C1 segment of cervical spinal cord (tissue), 14 donors: ENCODE measurements around the gene OR2A12.
"Not testable (repeated sequence)": the region's sequence is repeated elsewhere in the genome, so short reads cannot be mapped to it uniquely, and the experiment has no call there.

Source experiments
- DNase-seq, 14 donors: peaks; one replicate each; lab custom pipeline; 2025; lab: John Stamatoyannopoulos, UW

Gene OR2A12

DNA sequence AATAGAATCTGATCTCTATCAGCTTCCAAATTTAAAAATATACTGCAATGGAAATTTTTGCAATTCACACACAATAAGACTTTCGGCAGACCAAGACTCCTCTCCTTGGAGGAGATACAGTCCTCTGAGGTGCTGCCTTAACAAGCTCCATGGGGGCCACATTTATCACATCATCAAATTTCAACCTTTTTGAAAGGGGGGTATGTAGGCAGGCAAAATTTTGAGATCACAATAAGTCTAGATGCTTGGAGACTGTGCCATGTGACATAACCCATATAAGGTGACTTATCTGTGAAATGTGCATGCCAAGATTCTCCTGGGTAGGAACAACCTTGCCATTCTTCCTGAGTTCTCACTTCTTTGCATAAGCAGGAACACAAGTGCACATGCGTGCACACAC, at the start of gene OR2A12:
TSS of gene OR2A12 (plus strand) at position 301 of the 400 bp plus-strand sequence. CDS start 8,830 bp downstream, outside the sequence.
- no peak for DNase-seq

GRCh38 chr7:144036302-144036885, 49.7 kb upstream of the OR2A12 start:
- DNase-seq, result no peak

DNA sequence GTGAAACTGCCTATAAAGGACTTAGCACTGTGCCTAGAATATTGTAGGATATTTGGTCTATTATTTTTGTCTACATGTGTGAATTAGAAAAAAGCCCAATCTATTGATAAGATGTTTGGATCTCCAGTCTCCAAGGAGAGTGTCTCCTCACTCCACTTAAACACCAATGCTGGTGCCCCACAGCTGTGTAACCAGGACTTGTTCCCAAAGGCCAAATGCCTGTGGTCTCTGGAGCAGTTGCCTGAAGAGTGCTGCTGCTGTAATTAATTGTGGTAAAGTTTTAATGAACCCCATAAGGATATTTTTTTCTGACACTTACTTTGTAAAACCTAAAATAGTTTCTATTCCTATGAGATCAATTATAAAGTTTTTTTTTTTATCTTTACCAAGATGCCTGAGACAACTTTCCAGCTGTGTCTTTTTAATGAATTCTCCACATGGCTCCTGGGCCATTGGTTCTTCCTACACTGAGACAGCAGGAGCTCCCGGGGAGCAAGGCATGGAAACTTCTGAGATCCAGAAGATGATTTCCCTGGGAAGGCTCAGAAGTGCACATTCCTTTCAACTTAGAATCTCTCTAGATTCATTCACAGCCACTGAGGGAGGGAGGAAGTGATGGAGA, 48.6 kb upstream of the OR2A12 start:
- DNase-seq, result no peak

DNA sequence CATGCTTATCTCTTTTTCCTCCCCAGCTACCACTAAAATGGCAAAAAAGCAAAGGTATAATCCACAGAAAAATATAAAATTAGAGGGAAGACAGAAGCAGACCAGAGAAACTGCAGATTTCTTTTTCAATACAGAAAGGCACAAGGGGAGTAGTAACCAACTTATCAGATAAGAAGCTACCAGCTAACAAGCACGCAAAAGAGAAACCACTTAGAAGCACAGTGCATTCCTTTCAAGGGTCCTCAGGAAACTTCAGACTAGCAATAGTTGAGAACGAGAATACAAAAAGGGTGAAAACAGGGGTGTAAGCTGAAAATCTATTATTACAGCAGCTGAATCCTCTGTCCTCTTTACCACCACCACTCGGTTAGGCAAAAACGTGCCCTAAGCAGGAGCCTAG, 47.2 kb upstream of the OR2A12 start:
- DNase-seq, result no peak

DNA sequence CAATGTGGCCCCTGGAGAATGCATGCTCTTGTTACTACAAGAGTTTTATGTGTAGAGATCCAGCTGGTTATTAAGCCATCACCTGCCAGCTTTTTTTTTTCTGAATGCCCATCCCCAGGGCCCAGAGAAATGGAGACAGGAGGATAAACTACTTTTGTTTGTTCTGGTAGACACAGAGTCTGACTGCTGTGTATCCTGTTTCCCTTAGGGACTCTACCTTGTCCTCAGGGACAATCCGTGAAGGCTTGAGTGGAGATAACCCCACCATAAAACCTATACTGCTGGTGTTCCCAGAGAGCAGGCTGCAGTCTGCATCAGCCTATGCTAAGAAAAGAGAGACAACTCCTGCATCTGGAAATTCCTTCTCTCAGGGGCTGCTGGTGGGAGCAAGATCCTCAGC, 37.4 kb upstream of the OR2A12 start, which contains the start of gene OR2A5:
TSS of gene OR2A5 (plus strand) at position 301 of the 400 bp plus-strand sequence. CDS start 1,454 bp downstream, outside the sequence.
- no peak for DNase-seq

DNA sequence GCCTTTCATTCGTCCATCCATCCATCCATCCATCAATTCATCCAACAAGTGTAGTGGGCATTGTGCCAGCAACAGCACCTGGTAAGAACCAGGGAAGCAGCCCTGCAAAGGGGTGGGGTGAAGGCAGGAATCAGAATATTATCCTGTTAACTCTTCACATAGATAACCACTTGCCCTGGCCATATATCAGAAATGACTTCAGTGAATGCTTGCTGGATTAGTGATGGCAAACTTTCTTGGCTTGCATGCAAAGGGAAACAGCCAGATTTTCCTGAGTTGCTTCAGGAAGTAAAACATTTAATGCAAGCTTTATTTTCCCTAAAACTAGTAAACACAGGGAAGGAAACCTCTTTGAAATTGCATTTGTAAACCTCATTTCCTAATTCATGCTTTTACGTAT, 36.6 kb upstream of the OR2A12 start:
- DNase-seq, result no peak

DNA sequence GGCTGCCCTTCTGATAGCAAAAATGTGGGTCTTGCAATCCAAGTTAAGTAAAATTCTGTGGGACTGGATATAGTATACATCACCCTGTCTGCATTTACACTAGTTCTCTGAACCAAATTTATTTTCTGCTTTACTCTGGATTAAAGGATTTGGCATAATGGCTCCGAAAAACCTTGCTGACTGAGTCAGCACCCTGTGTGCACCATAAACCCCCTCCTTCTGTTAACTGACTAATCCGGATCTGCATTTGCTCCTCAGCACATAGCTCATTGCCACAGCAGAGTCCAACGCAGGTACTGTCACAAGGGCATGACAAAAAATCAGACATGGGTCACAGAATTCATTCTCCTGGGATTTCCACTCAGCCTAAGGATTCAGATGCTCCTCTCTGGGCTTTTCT, 36.0 kb upstream of the OR2A12 start:
- DNase-seq, result no peak

DNA sequence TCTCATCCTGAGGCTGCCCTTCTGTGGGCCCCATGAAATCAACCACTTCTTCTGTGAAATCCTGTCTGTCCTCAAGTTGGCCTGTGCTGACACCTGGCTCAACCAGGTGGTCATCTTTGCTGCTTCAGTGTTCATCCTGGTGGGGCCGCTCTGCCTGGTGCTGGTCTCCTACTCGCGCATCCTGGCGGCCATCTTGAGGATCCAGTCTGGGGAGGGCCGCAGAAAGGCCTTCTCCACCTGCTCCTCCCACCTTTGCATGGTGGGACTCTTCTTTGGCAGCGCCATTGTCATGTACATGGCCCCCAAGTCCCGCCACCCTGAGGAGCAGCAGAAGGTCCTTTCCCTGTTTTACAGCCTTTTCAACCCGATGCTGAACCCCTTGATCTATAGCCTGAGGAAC, 35.2 kb upstream of the OR2A12 start:
- not testable (repeated sequence) for DNase-seq

GRCh38 chr7:144057954-144058353, 28.1 kb upstream of the OR2A12 start:
- no peak for DNase-seq

- DNase-seq, result no peak
These were observed 22.4 kb upstream of the OR2A12 start for GRCh38 chr7:144063710-144064109.

DNA sequence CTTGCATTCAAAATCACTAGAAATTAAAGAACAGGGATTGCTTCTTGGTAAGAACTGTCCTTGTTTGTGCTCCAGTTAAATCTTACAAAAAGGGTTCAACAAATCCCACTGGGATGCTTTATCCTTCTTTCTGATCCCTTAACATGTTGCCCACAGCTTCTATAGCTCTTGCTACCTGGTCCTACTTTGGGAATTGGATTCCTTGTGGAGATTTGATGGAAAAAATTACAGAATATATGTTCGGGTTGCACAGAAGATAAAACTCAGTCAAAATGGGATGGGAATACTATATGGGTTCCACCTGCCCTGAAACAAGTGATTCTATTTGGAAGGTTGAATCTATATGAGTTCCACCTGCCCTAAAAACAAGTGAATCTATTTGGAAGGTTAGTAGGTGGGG, 16.6 kb upstream of the OR2A12 start, which contains the start of gene OR2A25:
TSS of gene OR2A25 (plus strand) at position 301 of the 400 bp plus-strand sequence. CDS start 4,409 bp downstream, outside the sequence.
- no peak for DNase-seq

- no peak for DNase-seq
These were observed 16.1 kb upstream of the OR2A12 start for GRCh38 chr7:144069953-144070352.

DNA sequence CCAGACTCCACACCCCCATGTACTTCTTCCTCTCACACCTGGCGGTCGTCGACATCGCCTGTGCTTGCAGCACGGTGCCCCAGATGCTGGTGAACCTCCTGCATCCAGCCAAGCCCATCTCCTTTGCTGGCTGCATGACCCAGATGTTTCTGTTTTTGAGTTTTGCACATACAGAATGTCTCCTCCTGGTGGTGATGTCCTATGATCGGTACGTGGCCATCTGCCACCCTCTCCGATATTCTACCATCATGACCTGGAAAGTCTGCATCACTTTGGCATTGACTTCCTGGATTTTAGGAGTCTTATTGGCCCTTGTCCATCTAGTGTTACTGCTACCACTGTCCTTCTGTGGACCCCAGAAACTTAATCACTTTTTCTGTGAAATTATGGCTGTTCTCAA, 11.7 kb upstream of the OR2A12 start:
- DNase-seq, result no peak

- no peak for DNase-seq
These were observed 652 bp downstream of the OR2A12 start for GRCh38 chr7:144086730-144087129.

DNA sequence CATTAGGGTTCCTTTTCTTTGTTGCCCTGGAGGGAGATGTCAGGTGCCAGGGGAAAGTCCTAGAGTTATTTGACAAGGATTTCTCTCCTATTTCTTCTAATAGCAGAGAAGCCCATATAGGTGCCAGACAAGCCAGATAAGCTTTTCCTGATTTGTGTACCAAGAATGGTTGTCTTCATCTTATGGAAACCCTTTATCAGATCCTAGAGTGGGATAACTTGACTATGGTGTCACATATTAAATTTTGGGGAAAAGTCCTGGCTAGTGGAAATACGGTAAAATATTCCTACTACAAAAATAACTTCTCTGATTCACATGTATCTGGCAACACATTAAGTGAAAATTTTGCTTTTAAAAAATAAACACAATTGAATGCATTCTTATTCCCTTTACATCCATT, 1.2 kb downstream of the OR2A12 start:
- DNase-seq, result no peak

- DNase-seq, result no peak
These were observed 4.6 kb downstream of the OR2A12 start for GRCh38 chr7:144090667-144091066.

DNA sequence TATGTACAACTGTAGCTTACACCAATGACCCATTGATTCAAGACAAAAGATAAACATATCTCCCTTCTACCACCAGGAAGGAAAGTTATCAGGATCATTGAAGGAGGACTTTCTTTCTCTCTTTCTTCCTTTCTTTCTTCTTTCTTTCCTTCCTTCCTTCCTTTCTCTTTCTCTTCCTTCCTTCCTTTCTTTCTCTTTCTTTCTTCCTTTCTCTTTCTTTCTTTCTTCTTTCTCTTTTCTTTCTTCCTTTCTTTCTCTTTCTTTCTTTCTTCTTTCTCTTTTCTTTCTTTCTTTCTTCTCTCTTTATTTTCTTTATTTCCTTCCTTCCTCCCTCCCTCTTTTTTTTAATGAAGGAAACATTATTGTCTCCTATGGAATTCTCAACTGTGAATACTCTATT, 12.7 kb downstream of the OR2A12 start:
- no peak for DNase-seq

DNA sequence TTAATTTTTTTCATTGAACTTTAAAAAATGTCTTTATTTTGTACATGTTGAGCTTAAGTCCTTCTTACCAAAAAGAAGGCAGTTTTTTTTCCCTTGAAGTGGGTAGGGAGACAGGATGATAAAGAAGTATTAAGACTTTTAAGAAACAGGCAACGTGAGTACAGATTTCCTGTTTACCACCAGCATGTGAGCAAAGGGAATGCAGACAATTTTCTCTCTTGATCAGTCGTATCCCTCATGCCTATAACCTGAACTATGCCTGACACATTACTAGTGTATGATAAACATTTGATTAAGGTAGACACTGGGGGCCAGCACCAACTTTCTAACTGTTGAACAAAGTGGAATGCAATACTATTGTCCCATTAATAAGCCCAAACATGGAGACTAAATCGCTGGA, 14.5 kb downstream of the OR2A12 start:
- DNase-seq, result no peak

GRCh38 chr7:144102041-144102440, 16.0 kb downstream of the OR2A12 start:
- DNase-seq, result no peak

GRCh38 chr7:144105211-144105610, 19.1 kb downstream of the OR2A12 start:
- DNase-seq, result no peak

GRCh38 chr7:144109283-144109682, 23.2 kb downstream of the OR2A12 start, which contains the start of gene OR2A2:
Gene OR2A2 (plus strand): TSS chr7:144109583. CDS start chr7:144109583, 0 bp downstream.
- DNase-seq, result no peak

- no peak for DNase-seq
These were observed 24.2 kb downstream of the OR2A12 start for GRCh38 chr7:144110272-144110671.

DNA sequence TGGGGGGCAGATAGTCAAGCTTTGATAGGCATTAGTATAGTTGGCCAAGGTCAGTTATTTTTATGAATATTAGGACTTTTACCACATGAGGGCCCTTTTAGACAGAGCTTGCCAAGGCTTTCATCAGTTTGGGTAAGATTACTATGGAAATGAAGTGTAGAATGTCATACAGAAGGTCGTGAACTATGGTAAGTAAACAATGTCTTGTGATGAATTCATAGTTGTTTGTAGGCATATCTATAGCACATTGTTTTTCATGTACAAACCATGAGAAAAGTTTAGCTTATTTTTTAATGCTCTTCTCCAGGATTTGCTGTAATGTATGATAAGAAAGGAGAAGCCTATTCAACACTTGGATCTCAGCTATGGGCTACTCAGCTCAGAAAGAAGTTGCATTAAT, 27.6 kb downstream of the OR2A12 start:
- no peak for DNase-seq
